GM12874 (cell line): ENCODE measurements around the gene GMCL2.

Source experiments
- TF ChIP-seq, protein P1 (sequence below): IDR thresholded peaks from 2 replicates; pipeline ENCODE4 v1.5.1; 2011; ENCODE audit warnings: low read depth, mild to moderate bottlenecking, control low read depth, low read length, moderate library complexity; ENCODE audit not compliant: insufficient read depth

GMCL2 gene

GRCh38 chr5:178196986-178197385 is 9.8 kb upstream of the GMCL2 start:
- TF ChIP-seq, protein P1, sequence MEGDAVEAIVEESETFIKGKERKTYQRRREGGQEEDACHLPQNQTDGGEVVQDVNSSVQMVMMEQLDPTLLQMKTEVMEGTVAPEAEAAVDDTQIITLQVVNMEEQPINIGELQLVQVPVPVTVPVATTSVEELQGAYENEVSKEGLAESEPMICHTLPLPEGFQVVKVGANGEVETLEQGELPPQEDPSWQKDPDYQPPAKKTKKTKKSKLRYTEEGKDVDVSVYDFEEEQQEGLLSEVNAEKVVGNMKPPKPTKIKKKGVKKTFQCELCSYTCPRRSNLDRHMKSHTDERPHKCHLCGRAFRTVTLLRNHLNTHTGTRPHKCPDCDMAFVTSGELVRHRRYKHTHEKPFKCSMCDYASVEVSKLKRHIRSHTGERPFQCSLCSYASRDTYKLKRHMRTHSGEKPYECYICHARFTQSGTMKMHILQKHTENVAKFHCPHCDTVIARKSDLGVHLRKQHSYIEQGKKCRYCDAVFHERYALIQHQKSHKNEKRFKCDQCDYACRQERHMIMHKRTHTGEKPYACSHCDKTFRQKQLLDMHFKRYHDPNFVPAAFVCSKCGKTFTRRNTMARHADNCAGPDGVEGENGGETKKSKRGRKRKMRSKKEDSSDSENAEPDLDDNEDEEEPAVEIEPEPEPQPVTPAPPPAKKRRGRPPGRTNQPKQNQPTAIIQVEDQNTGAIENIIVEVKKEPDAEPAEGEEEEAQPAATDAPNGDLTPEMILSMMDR = peak; percentile 59

DNA sequence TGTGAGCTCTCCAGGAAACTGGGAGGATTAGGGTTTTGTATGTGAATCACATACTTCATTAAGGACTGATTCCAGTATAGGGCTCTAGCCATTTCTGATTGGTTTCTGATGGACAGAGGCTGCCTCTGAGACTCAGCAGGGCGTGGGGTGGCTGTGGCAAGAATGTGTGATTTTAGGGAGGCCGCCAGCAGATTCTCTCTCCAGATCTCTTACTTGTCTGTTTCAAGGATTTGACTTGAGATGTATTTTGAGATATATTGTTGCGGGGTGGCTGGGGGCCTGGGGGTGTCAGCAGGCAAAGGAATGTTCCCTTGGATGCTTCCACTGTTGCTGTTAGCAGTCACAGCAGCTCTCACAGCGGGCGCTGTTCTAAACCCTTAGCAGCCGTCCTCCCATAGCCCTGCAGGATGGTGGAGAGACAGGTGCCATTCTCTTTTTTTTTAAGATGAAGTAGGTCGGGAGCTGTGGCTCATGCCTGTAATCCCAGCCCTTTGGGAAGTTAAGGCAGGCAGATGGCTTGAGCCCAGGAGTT is 9.2 kb upstream of the GMCL2 start:
- TF ChIP-seq, protein P1 = no peak

- TF ChIP-seq, protein P1 = no peak
These were observed 6.9 kb upstream of the GMCL2 start for GRCh38 chr5:178194026-178194425.

DNA sequence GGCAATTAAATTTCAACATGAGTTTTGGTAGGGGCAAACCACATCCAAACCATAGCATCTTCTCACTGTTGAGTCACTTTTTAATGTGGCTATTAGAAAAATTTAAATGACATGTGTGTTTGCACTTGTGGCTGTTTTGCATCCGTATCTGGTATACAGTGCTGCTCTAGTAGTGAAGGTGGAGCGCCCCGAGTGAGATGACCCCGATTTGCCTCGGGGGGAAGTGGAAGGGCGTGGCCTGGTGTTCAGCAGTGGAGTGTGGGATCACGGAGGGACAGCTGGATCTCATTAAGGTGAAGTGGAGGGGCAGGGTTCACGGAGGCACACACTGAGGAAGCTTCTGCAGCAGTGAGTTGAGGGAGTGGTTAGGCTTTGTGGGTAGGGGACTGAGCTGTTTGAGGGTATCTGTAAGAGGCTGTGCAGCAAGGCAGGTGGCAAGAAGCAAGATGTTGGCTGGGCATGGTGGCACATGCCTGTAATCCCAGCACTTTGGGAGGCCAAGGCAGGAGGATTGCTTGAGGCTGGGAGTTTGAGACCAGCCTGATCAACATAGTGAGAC is 6.2 kb upstream of the GMCL2 start:
- TF ChIP-seq, protein P1 = no peak

- TF ChIP-seq, protein P1 = no peak
These were observed 5.6 kb upstream of the GMCL2 start for GRCh38 chr5:178192787-178193186.

- TF ChIP-seq, protein P1 = no peak
These were observed 5.1 kb upstream of the GMCL2 start for GRCh38 chr5:178192244-178192643.

DNA sequence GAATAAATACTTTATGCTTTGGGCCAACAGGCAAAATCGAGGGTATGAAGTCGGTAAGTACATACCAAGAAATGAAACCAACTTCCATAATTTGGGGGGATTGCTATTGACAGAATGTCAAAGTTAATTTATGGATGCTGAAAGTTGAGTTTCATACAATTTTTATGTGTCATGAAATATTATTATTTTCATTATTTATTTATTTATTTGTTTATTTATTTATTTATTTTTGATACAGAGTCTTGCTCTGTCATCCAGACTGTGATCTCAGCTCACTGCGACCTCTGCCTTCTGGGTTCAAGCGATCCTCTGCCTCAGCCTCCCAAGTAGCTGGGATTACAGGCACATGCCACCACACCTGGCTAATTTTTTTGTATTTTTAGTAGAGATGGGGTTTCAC is 4.5 kb upstream of the GMCL2 start:
- TF ChIP-seq, protein P1 = no peak
